NCI-H1436 (cell line): ENCODE measurements around the gene HS1BP3.

Experiments
- DNase-seq: peaks from one replicate; lab custom pipeline; 2025; lab: John Stamatoyannopoulos, UW

Gene HS1BP3

GRCh38 chr2:20674974-20675679, 24.2 kb upstream of the HS1BP3 start:
- DNase-seq, result no peak

DNA sequence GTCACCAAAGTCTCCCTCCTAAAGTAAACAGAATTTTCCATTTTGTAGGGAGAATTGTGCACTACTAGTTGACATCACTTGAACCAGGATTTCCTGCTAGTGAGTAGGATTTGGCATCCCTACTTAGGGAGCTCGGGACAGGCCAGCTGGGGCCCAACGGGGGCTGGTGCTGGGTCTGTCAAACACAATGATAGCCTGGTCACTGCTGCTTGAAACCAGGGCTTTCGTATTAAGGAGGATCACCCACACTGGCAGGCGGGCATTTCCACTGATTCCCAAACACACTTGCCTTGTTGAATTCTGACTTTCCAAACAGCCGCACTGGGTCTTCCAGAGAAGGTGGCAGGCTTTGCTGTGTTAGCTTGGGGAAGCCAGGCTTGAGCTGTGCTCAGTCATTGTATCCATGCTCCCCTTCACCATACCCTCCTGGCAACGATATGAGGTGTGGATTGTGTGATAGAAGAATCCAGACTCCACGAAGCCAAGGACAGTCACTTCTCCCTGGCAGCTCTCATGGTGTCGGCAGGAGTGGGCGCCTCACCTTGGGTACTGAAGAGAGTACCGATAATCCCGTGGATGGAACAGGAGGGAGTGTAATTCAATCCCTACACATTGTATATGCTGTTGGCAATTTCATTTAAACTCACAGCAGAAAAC, 23.5 kb upstream of the HS1BP3 start:
- DNase-seq, result no peak

DNA sequence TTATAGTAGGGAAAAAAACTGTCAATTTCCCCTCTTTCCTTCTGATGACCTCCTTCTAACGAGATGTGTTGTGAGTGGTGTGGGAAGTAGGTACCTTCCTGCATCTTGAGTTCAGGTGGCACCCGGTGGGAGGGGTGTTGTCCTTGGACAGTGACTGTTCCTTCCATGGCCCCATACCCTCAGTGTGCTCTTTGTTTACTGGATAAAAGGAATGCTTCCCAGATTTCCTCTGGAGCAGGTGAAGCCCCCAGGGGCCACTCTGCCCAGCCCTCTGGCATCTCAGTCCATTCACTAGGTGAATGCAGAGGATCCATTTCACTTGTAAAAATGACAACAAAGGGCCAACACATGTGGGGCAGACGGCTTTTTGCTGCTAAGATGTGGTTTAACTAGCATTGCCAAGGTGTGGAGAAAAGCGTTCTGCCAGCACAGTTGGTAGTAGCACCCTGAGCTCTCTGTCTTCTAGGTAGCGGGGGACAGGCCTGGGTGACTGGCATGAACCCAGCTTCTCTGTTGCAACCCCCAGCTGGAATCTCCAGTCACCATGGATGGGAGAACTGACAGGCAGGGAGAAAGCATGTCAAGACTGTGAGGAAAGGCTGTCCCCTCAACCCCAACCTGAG, 22.9 kb upstream of the HS1BP3 start:
- no peak for DNase-seq

DNA sequence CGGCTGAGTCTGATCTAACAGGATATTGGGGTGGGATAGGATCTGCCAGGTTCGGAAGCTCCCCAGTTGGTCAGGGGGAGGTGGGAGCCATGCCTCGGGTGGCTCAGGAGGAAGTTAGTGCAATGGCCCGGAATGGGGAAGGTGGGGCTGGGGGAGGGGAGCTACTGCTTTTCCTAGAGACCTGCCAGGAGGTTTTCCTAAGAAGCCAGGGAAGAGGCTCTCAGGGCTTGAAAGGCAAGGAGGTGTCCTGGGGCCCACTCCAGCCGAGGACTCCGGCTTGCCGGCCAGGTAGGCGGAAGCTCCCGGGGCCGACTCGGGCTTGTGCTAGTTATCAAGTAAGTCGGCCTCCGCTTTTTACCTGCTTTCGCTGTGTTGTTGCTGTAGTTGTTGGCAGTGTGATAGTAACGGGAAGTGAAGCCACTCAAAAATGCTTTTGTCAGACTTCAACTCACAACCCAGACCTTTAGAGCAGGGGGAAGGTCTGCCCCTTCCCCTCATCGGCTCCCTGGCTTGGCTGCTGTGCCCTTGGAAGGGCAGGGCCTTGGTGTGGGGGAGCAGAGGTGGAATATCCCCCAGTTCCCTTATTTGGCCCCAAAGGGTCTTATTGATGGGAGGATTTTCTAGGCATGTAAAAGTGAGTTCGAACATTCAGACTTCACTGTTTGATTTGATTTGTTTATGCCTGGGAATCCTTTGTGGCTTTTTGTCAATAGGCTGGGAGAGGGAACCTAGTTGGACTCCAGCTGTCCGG, 21.5 kb upstream of the HS1BP3 start:
- no peak for DNase-seq

- no peak for DNase-seq
Measured at GRCh38 chr2:20671736-20672080, 20.8 kb upstream of the HS1BP3 start.

- no peak for DNase-seq
Measured at GRCh38 chr2:20671036-20671735, 20.3 kb upstream of the HS1BP3 start.

GRCh38 chr2:20670315-20671035, 19.6 kb upstream of the HS1BP3 start:
- DNase-seq, result no peak

DNA sequence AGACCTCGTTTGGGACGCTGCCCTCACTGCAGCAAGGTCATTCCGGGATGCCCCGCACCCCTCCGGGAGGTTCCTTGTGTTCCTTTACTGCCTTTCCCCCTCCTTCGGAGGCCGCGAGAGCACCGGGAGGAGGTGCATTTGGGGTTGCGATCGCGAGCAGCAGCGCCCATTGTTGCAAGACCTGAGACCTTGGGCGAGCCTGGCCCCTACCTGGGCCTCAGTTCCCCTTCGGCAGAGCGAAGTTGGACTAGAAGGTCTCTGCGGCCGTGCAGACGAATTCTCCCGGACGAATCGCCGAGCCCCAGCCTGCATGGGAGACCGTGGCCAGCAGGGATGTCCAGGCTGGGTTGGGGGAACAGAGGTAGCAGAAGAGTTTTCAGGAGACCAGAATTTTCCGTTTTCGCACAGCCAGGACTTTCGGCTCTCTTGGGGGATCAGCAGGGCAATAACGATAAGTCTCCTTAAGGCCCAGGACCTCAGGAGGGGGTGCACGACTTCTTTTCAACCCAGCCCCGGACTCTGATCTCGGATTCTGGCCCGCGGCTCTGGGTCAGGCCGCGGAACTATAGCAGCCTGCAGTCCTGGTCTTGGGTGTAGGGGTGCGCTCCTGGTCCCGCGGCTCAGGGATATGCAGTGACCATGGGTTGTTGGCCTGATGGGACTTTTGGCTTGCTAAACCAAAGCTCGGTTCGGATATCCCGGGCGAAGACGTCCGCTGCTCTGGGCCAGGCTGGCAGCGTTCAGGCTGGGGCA, 18.8 kb upstream of the HS1BP3 start:
- no peak for DNase-seq

- DNase-seq, result no peak
Measured at GRCh38 chr2:20668871-20669475, 18.1 kb upstream of the HS1BP3 start.

DNA sequence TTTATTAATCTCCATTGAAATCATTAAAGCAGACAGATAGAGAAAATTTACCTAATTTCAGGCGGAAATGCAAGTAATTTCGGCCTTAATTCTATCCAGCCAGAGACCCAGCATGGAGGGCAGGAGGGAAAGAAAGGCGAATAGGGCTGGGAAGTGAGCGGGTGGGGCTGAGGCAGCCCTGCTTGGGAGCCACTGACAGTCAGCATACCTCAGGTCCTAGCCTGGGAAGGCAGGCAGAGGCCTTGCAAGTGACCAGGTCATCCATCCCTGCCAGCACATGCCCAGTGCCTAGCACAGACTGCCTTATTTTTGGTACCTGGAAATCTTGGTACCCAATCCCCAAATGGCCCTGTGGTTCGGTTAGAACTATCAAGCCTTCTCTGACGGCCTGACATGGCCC, 17.6 kb upstream of the HS1BP3 start:
- no peak for DNase-seq

DNA sequence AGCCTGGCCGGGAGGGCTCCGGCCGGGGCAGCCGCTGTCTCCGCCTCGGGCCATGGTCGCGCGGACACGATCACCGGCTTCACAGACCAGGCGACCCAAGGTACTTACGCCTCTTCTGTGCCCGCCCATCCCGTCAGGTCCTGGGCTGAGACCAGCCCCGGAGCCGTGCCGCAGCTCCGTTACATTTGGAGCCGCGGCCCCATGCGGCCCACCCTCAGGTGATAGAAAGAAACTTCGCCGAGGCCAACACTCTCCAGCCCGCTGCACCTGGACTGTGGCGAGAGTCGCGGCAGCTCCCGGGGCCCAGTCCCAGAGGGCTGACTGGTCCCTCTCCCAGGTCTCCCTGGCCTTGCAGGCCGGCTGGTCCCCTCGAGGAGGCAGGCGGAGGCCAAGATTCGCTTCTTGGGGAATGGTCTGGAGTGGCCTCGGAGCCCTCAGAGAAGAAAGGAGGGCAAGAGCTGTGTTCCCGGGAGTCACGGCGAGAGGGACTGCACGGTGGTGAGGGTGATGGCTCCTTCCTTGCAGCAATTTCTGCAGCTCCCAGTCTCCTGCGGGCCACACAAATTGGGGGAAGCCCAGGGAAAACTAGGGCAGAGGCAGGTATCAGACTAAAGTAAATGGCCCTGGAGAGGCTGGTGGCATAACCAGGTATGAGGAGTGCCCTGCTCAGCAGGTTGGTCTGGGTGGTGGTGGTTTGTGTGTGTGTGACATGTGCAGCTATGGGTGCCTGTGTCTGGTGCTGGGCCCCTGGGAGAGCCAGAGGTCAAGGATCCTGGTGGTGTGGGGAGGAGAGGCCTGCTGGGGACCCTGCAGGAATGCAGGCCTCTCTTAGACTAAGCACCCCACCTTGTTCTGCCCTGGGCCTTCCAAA, 16.9 kb upstream of the HS1BP3 start:
- DNase-seq, result no peak

- no peak for DNase-seq
Measured at GRCh38 chr2:20667151-20667530, 16.2 kb upstream of the HS1BP3 start.

GRCh38 chr2:20666304-20667150, 15.6 kb upstream of the HS1BP3 start, which contains the start of gene GDF7:
Gene GDF7 (plus strand): TSS chr2:20667144. CDS start chr2:20667240, 96 bp downstream.
- DNase-seq, result no peak

GRCh38 chr2:20666005-20666303, 15.1 kb upstream of the HS1BP3 start:
- no peak for DNase-seq

- no peak for DNase-seq
Measured at GRCh38 chr2:20665243-20666004, 14.5 kb upstream of the HS1BP3 start.

DNA sequence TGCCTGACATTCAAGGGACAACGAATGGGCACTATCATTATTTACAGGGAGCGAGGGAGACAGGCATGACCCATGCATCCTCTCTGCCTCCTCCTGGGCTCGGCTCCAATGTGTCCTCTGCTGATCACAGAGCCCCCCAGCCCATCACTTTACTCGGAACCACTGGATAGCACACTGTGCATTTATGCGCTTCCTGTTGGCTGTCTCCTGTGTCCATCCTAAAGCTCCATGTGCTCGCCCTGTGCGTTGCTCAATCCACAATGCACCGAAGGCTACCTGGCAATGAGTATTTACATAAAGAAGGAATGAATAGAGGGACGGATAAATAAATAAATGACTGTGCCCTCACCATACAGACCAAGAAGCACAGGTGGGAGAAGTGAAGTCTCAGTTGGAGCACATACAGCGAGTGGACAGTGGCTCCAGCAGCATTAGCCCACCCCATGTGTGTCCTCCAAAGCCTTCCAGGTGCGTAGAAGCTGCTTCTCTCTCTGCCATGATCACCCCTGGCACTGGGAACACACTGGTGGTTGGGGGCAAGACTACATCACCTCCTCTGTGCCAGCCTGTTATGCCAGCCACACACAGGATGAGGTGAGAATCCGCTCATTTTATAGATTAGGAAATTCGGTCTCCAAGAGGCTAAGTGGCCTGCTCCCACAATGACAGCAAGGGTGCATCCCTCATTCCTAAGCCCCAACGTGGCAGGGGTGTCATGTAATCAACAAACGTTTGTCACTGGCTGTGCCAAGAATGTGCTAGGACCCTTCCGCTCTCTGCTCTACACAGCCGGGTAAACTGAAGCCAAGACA, 13.7 kb upstream of the HS1BP3 start:
- DNase-seq, result no peak

- DNase-seq, result no peak
Measured at GRCh38 chr2:20664071-20664390, 13.1 kb upstream of the HS1BP3 start.
